GM23338 (cell line): ENCODE measurements around the gene SLC35A3. TPM values are rescaled to one million over a fixed set of nuclear protein-coding genes. Genes with fewer than 3 reads are reported as not detected.
"Not testable (repeated sequence)": the region's sequence is repeated elsewhere in the genome, so short reads cannot be mapped to it uniquely, and the experiment has no call there.

ENCODE experiments used
- ATAC-seq: fragments of 200-7000 bp; cut with Tn5 transposase; 3 replicates; pipeline ENCODE4 v1.9.1; 2020
- DNase-seq: peaks from one replicate; pipeline ENCODE4 v3.0.0-alpha.2; 2015; ENCODE audit warnings: low spot score
- H2AFZ ChIP-seq: fragments of 200-600 bp; sonication (generic); 2 replicates; pipeline ENCODE4 v1.8.0; 2016; ENCODE audit warnings: antibody characterized with exemption, mild to moderate bottlenecking, moderate library complexity
- H3F3A ChIP-seq: fragments of 200-600 bp; sonication (generic); replicated peaks from 2 replicates; pipeline ENCODE4 v1.8.0; 2017; ENCODE audit warnings: antibody characterized with exemption, mixed run types, low read depth
- H3K27ac ChIP-seq: fragments of 200-600 bp; sonication (generic); 2 replicates; pipeline ENCODE4 v1.6.1; 2016; ENCODE audit warnings: low read depth
- H3K27me3 ChIP-seq: fragments of 200-600 bp; sonication (generic); 2 replicates; pipeline ENCODE4 v1.8.0; 2016; ENCODE audit warnings: mild to moderate bottlenecking, mixed run types, moderate library complexity; ENCODE audit not compliant: insufficient read depth
- H3K36me3 ChIP-seq: fragments of 200-600 bp; sonication (generic); 2 replicates; pipeline ENCODE4 v1.8.0; 2016; ENCODE audit warnings: mild to moderate bottlenecking; ENCODE audit not compliant: insufficient read depth
- H3K4me1 ChIP-seq: fragments of 200-600 bp; sonication (generic); 2 replicates; pipeline ENCODE4 v1.8.0; 2016; ENCODE audit warnings: mild to moderate bottlenecking, moderate library complexity; ENCODE audit not compliant: insufficient read depth
- H3K4me2 ChIP-seq: fragments of 200-600 bp; sonication (generic); 2 replicates; pipeline ENCODE4 v1.7.1; 2017; ENCODE audit warnings: mixed run types
- H3K4me3 ChIP-seq: fragments of 200-600 bp; sonication (generic); 2 replicates; pipeline ENCODE4 v1.6.1; 2016; ENCODE audit warnings: mixed run types
- H3K79me2 ChIP-seq: fragments of 200-600 bp; sonication (generic); replicated peaks from 2 replicates; pipeline ENCODE4 v1.8.0; 2017; ENCODE audit warnings: mild to moderate bottlenecking; ENCODE audit not compliant: insufficient read depth
- H3K9me2 ChIP-seq: fragments of 200-600 bp; sonication (generic); 2 replicates; pipeline ENCODE4 v1.8.0; 2017; ENCODE audit not compliant: insufficient read depth
- H4K20me1 ChIP-seq: fragments of 200-600 bp; sonication (generic); replicated peaks from 2 replicates; pipeline ENCODE4 v1.8.0; 2017; ENCODE audit warnings: mild to moderate bottlenecking; ENCODE audit not compliant: insufficient read depth
- H3K27ac Mint-ChIP-seq: 2 replicates; pipeline ENCODE4 v1.8.0; 2020; ENCODE audit warnings: inconsistent platforms, mild to moderate bottlenecking, moderate library complexity, mixed read lengths
- H3K27me3 Mint-ChIP-seq: 3 replicates; pipeline ENCODE4 v1.8.0; 2022; ENCODE audit warnings: low read depth, mild to moderate bottlenecking, moderate library complexity, mixed read lengths, inconsistent platforms; ENCODE audit not compliant: insufficient read depth, poor library complexity
- H3K36me3 Mint-ChIP-seq: 3 replicates; pipeline ENCODE4 v1.8.0; 2021; ENCODE audit warnings: low read depth, mild to moderate bottlenecking, inconsistent platforms, moderate library complexity, mixed read lengths
- H3K4me1 Mint-ChIP-seq: 3 replicates; pipeline ENCODE4 v1.8.0; 2020; ENCODE audit warnings: mild to moderate bottlenecking, inconsistent platforms, mixed read lengths
- H3K4me3 Mint-ChIP-seq: 3 replicates; pipeline ENCODE4 v1.8.0; 2021; ENCODE audit warnings: moderate library complexity, mild to moderate bottlenecking, inconsistent platforms, mixed read lengths
- H3K9me3 Mint-ChIP-seq: 3 replicates; pipeline ENCODE4 v1.8.0; 2020; ENCODE audit warnings: moderate library complexity, mild to moderate bottlenecking, inconsistent platforms, mixed read lengths
- CREB1 ChIP-seq: fragments of 250-450 bp; sonication (Bioruptor Pico); IDR thresholded peaks from 2 replicates; pipeline ENCODE4 v1.5.0; 2020; ENCODE audit warnings: low read depth, mild to moderate bottlenecking, moderate library complexity
- JUNB ChIP-seq: IDR thresholded peaks from one replicate; pipeline ENCODE4 v1.6.1; 2016; ENCODE audit warnings: antibody characterized with exemption; ENCODE audit not compliant: unreplicated experiment
- POLR2AphosphoS5 ChIP-seq: IDR thresholded peaks from 2 replicates; pipeline ENCODE4 v1.6.1; 2016; ENCODE audit warnings: antibody characterized with exemption, low read depth
- STAT1 ChIP-seq: IDR thresholded peaks from one replicate; pipeline ENCODE4 v1.6.1; 2016; ENCODE audit warnings: antibody characterized with exemption; ENCODE audit not compliant: unreplicated experiment
- ZNF114 ChIP-seq: fragments of 250-450 bp; sonication (Bioruptor Pico); IDR thresholded peaks from 2 replicates; pipeline ENCODE4 v1.5.0; 2020; ENCODE audit warnings: mild to moderate bottlenecking, moderate library complexity
- ZNF331 ChIP-seq: fragments of 250-450 bp; sonication (Bioruptor Pico); IDR thresholded peaks from 2 replicates; pipeline ENCODE4 v1.5.0; 2020; ENCODE audit warnings: low read depth, mild to moderate bottlenecking, moderate library complexity
- ZNF462 ChIP-seq: fragments of 250-450 bp; sonication (Bioruptor Pico); IDR thresholded peaks from 2 replicates; pipeline ENCODE4 v1.5.0; 2020; ENCODE audit warnings: mild to moderate bottlenecking, moderate library complexity
- polyA plus RNA-seq: library from polyadenylated mRNA; unstranded; fragments of >200 nt; fragmentation: Nextera tagmentation; extraction: Ambion mirVana; gene quantifications from 2 replicates; pipeline ENCODE4 v1.2.1, GENCODE V29; 2016
- total RNA-seq: library from RNA; depleted of rRNA; stranded (reverse); fragments of >200 nt; shearing (Covaris generic); gene quantifications from 2 replicates; pipeline ENCODE4 v1.2.3, GENCODE V29; 2014

The SLC35A3 gene
- total and polyA plus RNA-seq, 2 experiments from 2014 or later, result 7.6 to 27.2 TPM

DNA sequence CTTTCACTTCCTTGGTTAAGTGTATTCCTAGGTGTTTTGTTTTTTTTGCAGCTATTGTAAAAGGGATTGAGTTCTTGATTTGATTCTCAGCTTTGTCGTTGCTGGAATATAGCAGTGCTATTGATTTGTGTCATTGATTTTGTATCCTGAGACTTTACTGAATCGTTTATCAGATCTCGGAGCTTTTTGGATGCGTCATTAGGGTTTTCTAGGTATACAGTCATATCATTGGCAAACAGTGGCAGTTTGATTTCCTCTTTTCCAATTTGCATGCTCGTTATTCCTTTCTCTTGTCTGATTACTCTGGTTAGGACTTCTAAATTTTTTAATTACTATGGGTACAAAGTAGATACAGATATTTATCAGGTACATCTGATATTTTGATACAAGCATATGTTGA is 75.4 kb downstream of the SLC35A3 start:
- no peak overlapping the region for H3K4me3 ChIP-seq
- no peak for DNase-seq
- Mint-ChIP-seq H3K36me3 (peaks cover 17% of the 10 kb centered on the region; the same call in 2 of the 3 replicates), H3K4me1 (peaks cover 46% of the 10 kb centered on the region), H3K27ac (no peak overlapping the region; the same call in 1 of the 2 replicates), H3K9me3 (no peaks in the 10 kb centered on the region), H3K4me3 (no peak overlapping the region), H3K27me3 (peaks cover 2% of the 10 kb centered on the region)
- H3K4me2 ChIP-seq, result no peak overlapping the region
- ATAC-seq, result no peak
- peaks cover 100% of the 10 kb centered on the region for H3K79me2 ChIP-seq
- H3K36me3 ChIP-seq, result no peaks in the 10 kb centered on the region
- no peaks in the 10 kb centered on the region for H3F3A ChIP-seq
- peaks cover 26% of the 10 kb centered on the region for H4K20me1 ChIP-seq
- no peak overlapping the region for H2AFZ ChIP-seq
- no peak overlapping the region for H3K27ac ChIP-seq
- TF ChIP-seq POLR2AphosphoS5, result no peak
- TF ChIP-seq STAT1, result no peak
- no peak for TF ChIP-seq JUNB
- no peak for TF ChIP-seq ZNF331 (CRISPR knock-in tag)
- TF ChIP-seq ZNF114 (CRISPR knock-in tag), result no peak
- TF ChIP-seq ZNF462 (CRISPR knock-in tag), result no peak
- TF ChIP-seq CREB1, result no peak
- H3K9me2 ChIP-seq, result no peaks in the 10 kb centered on the region
- no peaks in the 10 kb centered on the region for H3K27me3 ChIP-seq
- H3K4me1 ChIP-seq, result peaks cover 44% of the 10 kb centered on the region

DNA sequence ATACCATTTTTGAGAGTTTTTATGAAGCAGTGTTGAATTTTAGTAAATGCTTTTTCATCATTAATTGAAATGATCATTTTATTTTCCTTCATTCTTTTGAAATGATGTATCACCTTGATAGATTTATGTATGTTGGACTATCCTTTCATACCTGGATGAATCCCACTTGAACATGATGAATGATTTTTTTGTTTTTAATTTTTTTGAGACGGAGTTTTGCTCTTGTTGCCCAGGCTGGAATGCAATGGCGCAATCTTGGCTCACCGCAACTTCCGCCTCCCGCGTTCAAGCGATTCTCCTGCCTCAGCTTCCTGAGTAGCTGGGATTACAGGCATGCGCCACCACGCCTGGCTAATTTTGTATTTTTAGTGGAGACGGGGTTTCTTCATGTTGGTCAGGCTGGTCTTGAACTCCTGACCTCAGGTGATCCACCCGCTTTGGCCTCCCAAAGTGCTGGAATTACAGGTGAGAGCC is 77.5 kb downstream of the SLC35A3 start:
- not testable (repeated sequence) for H2AFZ ChIP-seq, H3F3A ChIP-seq, ATAC-seq, H3K27me3 ChIP-seq, H3K27me3 Mint-ChIP-seq, H3K9me2 ChIP-seq, H3K36me3 ChIP-seq, DNase-seq, H3K4me3 ChIP-seq, H3K9me3 Mint-ChIP-seq, H3K4me3 Mint-ChIP-seq
- Mint-ChIP-seq H3K27ac (peak overlapping the region; percentile 68), H3K4me1 (peaks cover 40% of the 10 kb centered on the region), H3K36me3 (peaks cover 23% of the 10 kb centered on the region; the same call in 2 of the 3 replicates)
- H3K79me2 ChIP-seq, result peaks cover 100% of the 10 kb centered on the region
- H3K27ac ChIP-seq, result peak overlapping the region; percentile 60; the same call in 1 of the 2 replicates
- H4K20me1 ChIP-seq, result peaks cover 18% of the 10 kb centered on the region; the same call in 1 of the 2 replicates
- peak overlapping the region; percentile 33 for H3K4me2 ChIP-seq
- peaks cover 38% of the 10 kb centered on the region for H3K4me1 ChIP-seq
